ENCODE results near the gene RPS18.
"Not testable (repeated sequence)": the region's sequence is repeated elsewhere in the genome, so short reads cannot be mapped to it uniquely, and the experiment has no call there.

RPS18 gene

GRCh38 chr6:33251395-33252012 lies 20.4 kb upstream of the RPS18 start:
- Histone ChIP-seq H3K27ac (no peak overlapping the region), H3K4me3 (no peak overlapping the region)
- TF ChIP-seq, protein P1, sequence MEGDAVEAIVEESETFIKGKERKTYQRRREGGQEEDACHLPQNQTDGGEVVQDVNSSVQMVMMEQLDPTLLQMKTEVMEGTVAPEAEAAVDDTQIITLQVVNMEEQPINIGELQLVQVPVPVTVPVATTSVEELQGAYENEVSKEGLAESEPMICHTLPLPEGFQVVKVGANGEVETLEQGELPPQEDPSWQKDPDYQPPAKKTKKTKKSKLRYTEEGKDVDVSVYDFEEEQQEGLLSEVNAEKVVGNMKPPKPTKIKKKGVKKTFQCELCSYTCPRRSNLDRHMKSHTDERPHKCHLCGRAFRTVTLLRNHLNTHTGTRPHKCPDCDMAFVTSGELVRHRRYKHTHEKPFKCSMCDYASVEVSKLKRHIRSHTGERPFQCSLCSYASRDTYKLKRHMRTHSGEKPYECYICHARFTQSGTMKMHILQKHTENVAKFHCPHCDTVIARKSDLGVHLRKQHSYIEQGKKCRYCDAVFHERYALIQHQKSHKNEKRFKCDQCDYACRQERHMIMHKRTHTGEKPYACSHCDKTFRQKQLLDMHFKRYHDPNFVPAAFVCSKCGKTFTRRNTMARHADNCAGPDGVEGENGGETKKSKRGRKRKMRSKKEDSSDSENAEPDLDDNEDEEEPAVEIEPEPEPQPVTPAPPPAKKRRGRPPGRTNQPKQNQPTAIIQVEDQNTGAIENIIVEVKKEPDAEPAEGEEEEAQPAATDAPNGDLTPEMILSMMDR (IDR thresholded peaks at IDR 0.05): no peak
- DNase-seq (ENCODE audit: low spot score): no peak

GRCh38 chr6:33252759-33253158 lies 19.1 kb upstream of the RPS18 start:
- DNase-seq (ENCODE audit: low spot score): no peak
- Histone ChIP-seq H3K4me3 (no peak overlapping the region), H3K27ac (no peak overlapping the region)
- TF ChIP-seq, protein P1 (IDR thresholded peaks at IDR 0.05): no peak

GRCh38 chr6:33254591-33254990 lies 17.3 kb upstream of the RPS18 start:
- no peak for DNase-seq (ENCODE audit: low spot score)
- TF ChIP-seq, protein P1 (IDR thresholded peaks at IDR 0.05): no peak
- Histone ChIP-seq H3K4me3 (no peak overlapping the region), H3K27ac (no peak overlapping the region)

- TF ChIP-seq, protein P1 (IDR thresholded peaks at IDR 0.05): no peak
- Histone ChIP-seq H3K27ac (no peak overlapping the region), H3K4me3 (no peak overlapping the region)
- no peak for DNase-seq (ENCODE audit: low spot score)
Observed at GRCh38 chr6:33259032-33259431, 12.8 kb upstream of the RPS18 start.

GRCh38 chr6:33262490-33262889 lies 9.4 kb upstream of the RPS18 start:
- not testable (repeated sequence) for H3K4me3 ChIP-seq; H3K27ac ChIP-seq; DNase-seq (ENCODE audit: low spot score)

DNA sequence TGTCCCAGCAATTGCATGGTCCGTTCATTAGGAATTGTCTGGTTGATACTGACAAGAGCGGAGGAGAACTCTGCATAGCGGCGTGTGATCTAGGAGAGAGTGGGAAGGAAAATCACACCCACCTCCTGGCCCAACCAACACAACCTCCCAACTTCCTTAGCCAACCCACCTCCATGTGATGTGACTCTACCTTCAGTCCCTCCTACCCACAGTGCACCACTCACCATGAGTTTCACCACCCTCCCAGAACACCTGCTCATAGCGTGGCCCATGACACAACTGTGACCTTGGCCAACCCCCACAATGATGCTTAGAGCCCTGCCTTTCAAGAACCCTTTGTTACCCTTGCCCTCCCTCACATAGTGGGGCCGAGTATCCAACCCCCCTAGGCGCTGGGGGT lies 7.9 kb upstream of the RPS18 start:
- TF ChIP-seq, protein P1 (IDR thresholded peaks at IDR 0.05): no peak
- Histone ChIP-seq H3K4me3 (no peak overlapping the region), H3K27ac (no peak overlapping the region)
- DNase-seq (ENCODE audit: low spot score): no peak

DNA sequence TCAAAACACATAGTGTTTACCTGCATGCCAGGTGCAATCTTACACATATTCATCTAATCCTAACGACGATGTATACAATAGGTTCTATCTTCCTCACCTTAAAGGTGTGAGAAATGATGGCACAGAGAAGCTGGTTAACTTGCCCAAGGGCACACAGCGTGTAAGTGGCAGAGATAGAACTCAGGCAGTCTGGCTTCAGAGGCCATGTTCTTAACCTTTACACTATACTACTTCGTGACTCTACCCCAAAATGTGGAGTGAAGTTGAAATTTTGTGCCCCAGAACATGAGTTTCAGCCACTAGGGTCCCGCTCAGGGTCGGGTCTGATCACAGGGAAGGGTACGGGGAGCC lies 783 bp upstream of the RPS18 start:
- TF ChIP-seq, protein P1 (IDR thresholded peaks at IDR 0.05): no peak

More for the DNA sequence above, 783 bp upstream of the RPS18 start:
- peak overlapping the region; percentile 90 for H3K4me3 ChIP-seq
- H3K27ac ChIP-seq: peak overlapping the region; percentile 79 to 96
- DNase-seq (ENCODE audit: low spot score): no peak
